Bronchial epithelial cell (primary cell): ENCODE results near the gene CLDN1. TPM values are rescaled to one million over a fixed set of nuclear protein-coding genes. Genes with fewer than 3 reads are reported as not detected.
A peak's percentile ranks its signal among the peaks of the same experiment; 100 is the strongest.

Experiments
- DNase-seq: peaks from one replicate; pipeline ENCODE4 v3.0.0-alpha.2; 2010; ENCODE audit warnings: low read depth
- FAIRE-seq: peaks from 2 replicates; lab custom pipeline; 2011; peaks lifted over from hg19 to GRCh38; lab: Jason Lieb, UNC
- H3K27me3 ChIP-seq: 2 replicates; pipeline ENCODE4 v1.5.1; 2011; ENCODE audit warnings: low read length; ENCODE audit not compliant: control insufficient read depth, insufficient read depth
- H3K36me3 ChIP-seq: 2 replicates; pipeline ENCODE4 v1.5.1; 2011; ENCODE audit warnings: low read length; ENCODE audit not compliant: control insufficient read depth, insufficient read depth
- H3K4me3 ChIP-seq: 2 replicates; pipeline ENCODE4 v1.5.1; 2011; ENCODE audit warnings: mild to moderate bottlenecking, low read depth, low read length, control low read depth
- CTCF ChIP-seq: IDR thresholded peaks from 2 replicates; pipeline ENCODE4 v1.5.1; 2011; ENCODE audit warnings: mild to moderate bottlenecking, moderate library complexity, low read length, control low read depth, inconsistent platforms; ENCODE audit not compliant: insufficient read depth, severe bottlenecking
- total RNA-seq: library from RNA; depleted of rRNA; stranded (reverse); fragments of >200 nt; gene quantifications from 2 replicates; pipeline ENCODE4 v1.2.1, GENCODE V29; 2014

CLDN1 gene
- total RNA-seq, 1 donor from 2014 or later: 26.6 TPM

- no peak for FAIRE-seq
- no peak for TF ChIP-seq CTCF
- H3K36me3 ChIP-seq: no peaks in the 10 kb centered on the region
- H3K27me3 ChIP-seq: no peaks in the 10 kb centered on the region
- DNase-seq: no peak
- no peak overlapping the region for H3K4me3 ChIP-seq
Observed at GRCh38 chr3:190330936-190331734, 8.9 kb upstream of the CLDN1 start.

GRCh38 chr3:190326930-190327329 lies 4.7 kb upstream of the CLDN1 start:
- H3K27me3 ChIP-seq: no peaks in the 10 kb centered on the region
- FAIRE-seq: no peak
- TF ChIP-seq CTCF: no peak
- no peaks in the 10 kb centered on the region for H3K36me3 ChIP-seq
- no peak overlapping the region for H3K4me3 ChIP-seq
- DNase-seq: no peak

- Histone ChIP-seq H3K27me3 (no peaks in the 10 kb centered on the region), H3K36me3 (no peaks in the 10 kb centered on the region), H3K4me3 (no peak overlapping the region)
- TF ChIP-seq CTCF: no peak
- FAIRE-seq: no peak
- peak; percentile 48 for DNase-seq
Observed at GRCh38 chr3:190326361-190326760, 4.1 kb upstream of the CLDN1 start.

GRCh38 chr3:190325923-190326322 lies 3.7 kb upstream of the CLDN1 start:
- no peak for TF ChIP-seq CTCF
- Histone ChIP-seq H3K36me3 (no peaks in the 10 kb centered on the region), H3K27me3 (no peaks in the 10 kb centered on the region), H3K4me3 (no peak overlapping the region)
- DNase-seq: peak; percentile 99
- FAIRE-seq: no peak

GRCh38 chr3:190323246-190323626 lies 990 bp upstream of the CLDN1 start:
- no peak for FAIRE-seq
- Histone ChIP-seq H3K27me3 (no peaks in the 10 kb centered on the region), H3K36me3 (no peaks in the 10 kb centered on the region), H3K4me3 (peak overlapping the region; percentile 85)
- DNase-seq: peak; percentile 73
- no peak for TF ChIP-seq CTCF

GRCh38 chr3:190322604-190323245 lies 479 bp upstream of the CLDN1 start:
- FAIRE-seq: no peak
- peak overlapping the region; percentile 85 for H3K4me3 ChIP-seq
- H3K36me3 ChIP-seq: no peaks in the 10 kb centered on the region
- TF ChIP-seq CTCF: no peak
- no peak for DNase-seq
- no peaks in the 10 kb centered on the region for H3K27me3 ChIP-seq
